Skeletal muscle tissue (tissue), 4 donors: ENCODE results near the gene ADAMTS17. TPM values are rescaled to one million over a fixed set of nuclear protein-coding genes. Genes with fewer than 3 reads are reported as not detected.

Experiments used
- H3K27ac ChIP-seq: one replicate; pipeline ENCODE4 v1.7.0; 2013; ENCODE audit warnings: mild to moderate bottlenecking, low read depth, low read length, inconsistent platforms
- H3K27me3 ChIP-seq, 3 donors: one replicate each; pipeline ENCODE4 v1.7.0; 2013; ENCODE audit warnings: low read length in 3 of 3; ENCODE audit not compliant: control insufficient read depth in 3 of 3, insufficient read depth in 3 of 3
- H3K36me3 ChIP-seq, 3 donors: one replicate each; pipeline ENCODE4 v1.7.0; 2013; ENCODE audit warnings: low read length in 3 of 3; ENCODE audit not compliant: control insufficient read depth in 3 of 3, insufficient read depth in 3 of 3
- H3K4me1 ChIP-seq, 3 donors: one replicate each; pipeline ENCODE4 v1.7.0; 2013; ENCODE audit warnings: low read length in 3 of 3, mild to moderate bottlenecking in 3 of 3; ENCODE audit not compliant: control insufficient read depth in 3 of 3, insufficient read depth in 3 of 3
- H3K4me3 ChIP-seq, 3 donors: one replicate each; pipeline ENCODE4 v1.7.0; 2013; ENCODE audit warnings: low read length in 3 of 3
- H3K9ac ChIP-seq, 3 donors: one replicate each; pipeline ENCODE4 v1.7.0; 2013; ENCODE audit warnings: low read length in 3 of 3, mild to moderate bottlenecking in 3 of 3, moderate library complexity in 2 of 3, low read depth in 1 of 3
- H3K9me3 ChIP-seq, 3 donors: one replicate each; pipeline ENCODE4 v1.7.0; 2013; ENCODE audit warnings: low read length in 3 of 3; ENCODE audit not compliant: control insufficient read depth in 3 of 3
- total RNA-seq: library from RNA; depleted of rRNA; stranded (reverse); fragments of >200 nt; gene quantifications from one replicate; pipeline ENCODE4 v1.2.3, GENCODE V29; 2014
- donor health status: Osteomylitis.

ADAMTS17 gene
- total RNA-seq, 1 donor from 2014 or later = 5.7 TPM

DNA sequence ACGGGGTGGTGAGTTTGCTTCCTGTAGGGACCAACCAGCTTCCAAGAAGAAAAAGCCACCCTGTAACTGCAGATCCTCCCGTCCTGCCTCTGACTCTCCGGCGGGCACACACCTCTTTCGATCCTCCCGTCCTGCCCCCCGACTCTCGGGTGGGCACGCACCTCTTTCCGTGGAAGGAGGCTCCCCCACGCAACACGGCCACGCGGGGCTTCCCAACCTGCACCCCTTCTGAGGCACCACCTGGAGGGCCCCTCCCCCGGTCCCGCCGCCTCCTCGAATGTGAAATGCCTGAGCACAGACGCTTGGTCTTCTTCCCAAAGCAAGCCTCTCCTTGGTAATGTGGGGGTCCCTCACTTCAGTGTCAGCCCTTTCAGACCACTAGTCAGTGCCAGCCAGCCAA, 7.3 kb downstream of the ADAMTS17 start:
- Histone ChIP-seq H3K27ac (no peak overlapping the region), H3K9me3 (no peaks in the 10 kb centered on the region), H3K4me3 (no peak overlapping the region), H3K4me1 (peaks cover 3 to 12% (median 4%) of the 10 kb centered on the region in 3 donors), H3K36me3 (peaks cover 0 to 12% (median 2%) of the 10 kb centered on the region in 3 donors), H3K27me3 (no peaks in the 10 kb centered on the region), H3K9ac (no peak overlapping the region)

DNA sequence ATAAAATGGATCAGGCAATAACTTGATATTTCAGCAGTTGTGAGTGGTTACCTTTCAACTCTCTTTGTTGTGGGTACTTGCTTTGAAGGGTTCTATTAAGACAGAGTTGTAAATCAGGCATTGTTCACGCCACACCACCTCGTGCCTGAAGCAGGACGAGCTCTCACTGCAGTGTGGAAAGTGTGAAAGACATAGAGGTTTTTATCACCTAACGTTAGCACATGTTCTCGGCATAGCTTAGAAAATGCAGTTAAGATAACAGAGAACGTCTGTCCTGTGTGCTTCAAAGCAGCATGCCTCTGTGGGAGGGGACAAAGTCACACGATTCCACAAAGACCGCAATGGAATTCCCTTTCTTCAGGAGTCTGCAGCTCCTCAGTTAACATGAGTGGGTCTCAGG, 7.8 kb downstream of the ADAMTS17 start:
- peaks cover 0 to 14% (median 2%) of the 10 kb centered on the region in 3 donors for H3K36me3 ChIP-seq
- H3K9me3 ChIP-seq = no peaks in the 10 kb centered on the region
- no peak overlapping the region for H3K4me3 ChIP-seq
- peaks cover 3 to 10% (median 4%) of the 10 kb centered on the region in 3 donors for H3K4me1 ChIP-seq
- no peaks in the 10 kb centered on the region for H3K27me3 ChIP-seq
- H3K27ac ChIP-seq = no peak overlapping the region
- H3K9ac ChIP-seq = no peak overlapping the region

DNA sequence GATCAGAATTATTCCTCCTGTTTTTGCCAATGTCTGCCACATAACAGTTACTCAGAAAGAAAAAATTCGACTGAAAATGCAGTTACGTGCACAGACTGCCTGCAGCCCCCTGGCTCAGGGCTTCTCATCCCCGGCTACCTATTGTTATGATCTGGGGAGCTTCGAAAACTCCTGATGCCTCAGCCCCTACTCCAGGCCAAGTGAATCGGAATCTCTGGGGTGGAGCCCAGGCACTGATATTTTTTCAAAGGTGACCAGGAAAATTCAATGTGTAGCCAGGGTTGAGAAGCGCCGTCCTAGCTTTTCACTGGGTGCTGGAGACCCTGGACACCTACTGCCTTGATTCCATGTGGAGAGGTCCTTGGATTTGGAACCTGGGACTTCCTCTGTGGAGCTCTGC, 8.5 kb downstream of the ADAMTS17 start:
- Histone ChIP-seq H3K4me1 (peaks cover 0 to 2% (median 0%) of the 10 kb centered on the region in 3 donors), H3K36me3 (peaks cover 0 to 22% (median 5%) of the 10 kb centered on the region in 3 donors), H3K9me3 (no peaks in the 10 kb centered on the region), H3K27ac (no peak overlapping the region), H3K9ac (no peak overlapping the region), H3K27me3 (no peaks in the 10 kb centered on the region), H3K4me3 (no peak overlapping the region)

DNA sequence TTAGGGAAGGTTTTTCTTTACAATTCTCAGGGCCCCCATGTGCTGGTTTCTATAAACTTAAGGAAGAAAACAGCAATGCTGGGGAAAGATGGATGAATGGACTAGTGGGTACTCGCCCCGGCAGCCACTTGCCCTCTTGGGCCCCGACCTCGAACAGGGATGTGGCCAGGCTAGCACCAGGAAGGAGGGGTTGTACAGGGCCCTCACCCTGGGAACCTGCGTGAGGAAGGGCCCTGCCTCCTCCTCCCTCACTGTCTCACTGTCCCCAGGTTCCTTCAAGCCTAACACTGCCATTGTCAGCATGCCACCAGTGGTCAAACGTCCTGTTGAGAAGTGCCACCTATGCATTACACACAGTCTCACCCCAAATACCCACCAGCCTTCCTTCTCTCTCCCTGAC, 9.1 kb downstream of the ADAMTS17 start:
- Histone ChIP-seq H3K4me1 (no peaks in the 10 kb centered on the region), H3K36me3 (peaks cover 0 to 24% (median 5%) of the 10 kb centered on the region in 3 donors), H3K9ac (no peak overlapping the region), H3K9me3 (no peaks in the 10 kb centered on the region), H3K27me3 (no peaks in the 10 kb centered on the region), H3K27ac (no peak overlapping the region), H3K4me3 (no peak overlapping the region)

DNA sequence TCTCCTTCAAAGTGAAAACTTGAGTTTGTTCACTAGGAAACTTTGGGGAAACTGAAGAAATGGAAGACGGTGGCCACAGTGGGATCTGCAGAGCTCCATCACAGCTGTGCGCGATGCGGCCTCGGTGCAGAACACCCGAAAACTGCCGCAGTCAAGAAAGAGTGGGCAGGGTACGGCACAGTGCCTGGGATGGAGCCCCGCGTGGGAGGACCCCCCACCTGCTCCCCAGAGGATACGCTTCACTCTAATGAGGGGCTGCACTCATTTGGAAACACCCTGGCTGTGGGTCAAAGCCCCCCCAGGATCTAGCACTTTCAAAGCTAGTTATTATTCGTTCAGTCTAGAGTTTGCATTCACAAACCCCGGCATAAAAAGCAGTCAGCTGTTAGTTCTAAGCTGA, 9.5 kb downstream of the ADAMTS17 start:
- Histone ChIP-seq H3K9me3 (no peaks in the 10 kb centered on the region), H3K27ac (no peak overlapping the region), H3K36me3 (peaks cover 0 to 23% (median 4%) of the 10 kb centered on the region in 3 donors), H3K4me1 (no peaks in the 10 kb centered on the region), H3K27me3 (no peaks in the 10 kb centered on the region), H3K4me3 (no peak overlapping the region), H3K9ac (no peak overlapping the region)

DNA sequence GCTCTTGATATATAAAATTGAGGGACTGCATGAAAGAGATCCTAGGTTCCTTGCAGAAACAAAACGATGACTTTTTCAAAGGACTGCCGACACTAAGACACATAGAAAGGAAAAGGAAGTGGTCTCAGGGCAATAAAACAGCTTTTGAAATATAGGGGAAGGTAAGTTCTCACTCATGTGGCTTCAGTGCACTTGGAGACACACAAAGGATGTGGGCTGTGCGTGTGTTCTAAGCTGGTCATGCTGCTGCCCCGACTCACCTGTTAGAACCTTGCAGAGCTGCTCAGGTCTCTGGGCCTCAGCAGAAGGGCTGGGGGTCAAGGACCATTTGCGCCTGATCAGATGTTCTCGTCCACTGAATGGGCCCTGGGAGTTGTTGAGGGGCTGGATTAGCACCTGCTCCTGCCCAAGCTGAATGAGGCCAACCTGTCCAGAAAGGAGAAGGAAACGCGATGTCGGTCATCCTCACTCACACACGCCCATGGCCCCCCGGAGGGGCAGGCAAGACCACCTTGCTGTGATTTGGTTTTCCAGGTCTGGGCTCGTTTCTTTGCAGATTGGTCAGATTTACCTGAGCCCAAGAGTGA, 11.1 kb downstream of the ADAMTS17 start:
- H3K27ac ChIP-seq = no peak overlapping the region
- no peak overlapping the region for H3K9ac ChIP-seq
- no peaks in the 10 kb centered on the region for H3K4me1 ChIP-seq
- no peaks in the 10 kb centered on the region for H3K27me3 ChIP-seq
- H3K36me3 ChIP-seq = peaks cover 0 to 30% (median 5%) of the 10 kb centered on the region in 3 donors
- no peak overlapping the region for H3K4me3 ChIP-seq
- no peaks in the 10 kb centered on the region for H3K9me3 ChIP-seq

DNA sequence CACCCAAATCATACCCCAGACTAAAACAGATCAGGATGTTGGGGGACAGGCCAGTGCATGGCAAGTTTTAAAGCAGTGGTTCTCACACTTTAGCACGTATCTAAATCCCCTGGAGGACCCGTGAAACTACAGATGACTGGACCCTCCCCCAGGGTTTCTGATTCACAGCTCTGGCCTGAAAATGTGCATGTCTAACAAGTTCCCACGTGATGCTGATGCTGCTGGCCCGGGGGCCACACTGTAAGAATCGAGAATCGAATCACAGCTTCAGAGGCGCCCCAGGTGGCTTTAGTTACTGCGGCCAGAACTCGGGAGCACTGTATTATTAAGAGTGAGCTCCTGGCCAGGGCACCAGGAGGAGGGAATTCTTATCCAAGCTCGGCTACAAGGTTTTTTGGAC, 11.6 kb downstream of the ADAMTS17 start:
- H3K36me3 ChIP-seq = peaks cover 0 to 34% (median 5%) of the 10 kb centered on the region in 3 donors
- no peaks in the 10 kb centered on the region for H3K9me3 ChIP-seq
- no peak overlapping the region for H3K27ac ChIP-seq

DNA sequence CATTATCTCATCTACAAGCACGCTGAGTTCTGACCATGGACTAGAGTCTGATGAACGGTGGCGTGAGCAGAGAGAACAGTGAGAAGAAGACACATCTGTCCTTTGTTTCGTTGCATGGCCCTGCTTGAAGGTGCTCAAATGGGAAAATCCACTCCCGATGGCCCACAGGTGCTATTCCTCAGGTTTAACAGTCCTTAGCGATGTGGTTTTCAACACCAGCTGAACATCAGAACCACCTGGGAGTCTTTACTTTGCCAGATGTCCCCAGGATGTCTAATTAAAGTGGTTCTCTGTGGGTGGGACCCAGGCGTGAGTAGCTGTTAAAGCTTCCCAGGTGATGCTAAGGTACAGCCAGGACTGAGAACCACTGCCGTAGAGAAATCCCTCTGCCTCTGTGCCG, 13.0 kb downstream of the ADAMTS17 start:
- Histone ChIP-seq H3K27me3 (no peaks in the 10 kb centered on the region), H3K27ac (no peak overlapping the region), H3K9ac (no peak overlapping the region), H3K9me3 (no peaks in the 10 kb centered on the region), H3K36me3 (peaks cover 0 to 38% (median 5%) of the 10 kb centered on the region in 3 donors), H3K4me1 (no peaks in the 10 kb centered on the region), H3K4me3 (no peak overlapping the region)

More for the DNA sequence above, 11.6 kb downstream of the ADAMTS17 start:
- H3K4me1 ChIP-seq = no peaks in the 10 kb centered on the region
- H3K27me3 ChIP-seq = no peaks in the 10 kb centered on the region
- no peak overlapping the region for H3K4me3 ChIP-seq
- H3K9ac ChIP-seq = no peak overlapping the region

DNA sequence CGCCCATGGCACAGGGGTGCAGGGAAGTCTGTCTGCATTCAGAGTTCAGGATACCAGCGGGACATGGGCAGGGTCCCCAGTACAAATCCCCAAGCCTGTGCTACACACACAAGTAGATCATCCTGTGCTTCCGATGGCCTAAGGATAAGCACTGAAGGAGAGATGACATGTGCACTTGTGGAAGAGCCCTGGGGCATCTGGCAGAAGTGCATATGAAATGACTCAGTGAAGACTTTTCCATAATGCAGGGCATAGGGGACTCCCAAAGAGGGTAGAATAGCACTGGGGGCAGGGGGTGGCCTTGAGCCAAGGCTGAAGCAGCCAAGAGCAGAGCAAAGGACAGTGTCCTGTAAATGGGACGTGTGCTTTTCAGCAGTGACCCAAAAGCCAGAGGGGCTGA, 22.9 kb downstream of the ADAMTS17 start:
- no peak overlapping the region for H3K4me3 ChIP-seq

DNA sequence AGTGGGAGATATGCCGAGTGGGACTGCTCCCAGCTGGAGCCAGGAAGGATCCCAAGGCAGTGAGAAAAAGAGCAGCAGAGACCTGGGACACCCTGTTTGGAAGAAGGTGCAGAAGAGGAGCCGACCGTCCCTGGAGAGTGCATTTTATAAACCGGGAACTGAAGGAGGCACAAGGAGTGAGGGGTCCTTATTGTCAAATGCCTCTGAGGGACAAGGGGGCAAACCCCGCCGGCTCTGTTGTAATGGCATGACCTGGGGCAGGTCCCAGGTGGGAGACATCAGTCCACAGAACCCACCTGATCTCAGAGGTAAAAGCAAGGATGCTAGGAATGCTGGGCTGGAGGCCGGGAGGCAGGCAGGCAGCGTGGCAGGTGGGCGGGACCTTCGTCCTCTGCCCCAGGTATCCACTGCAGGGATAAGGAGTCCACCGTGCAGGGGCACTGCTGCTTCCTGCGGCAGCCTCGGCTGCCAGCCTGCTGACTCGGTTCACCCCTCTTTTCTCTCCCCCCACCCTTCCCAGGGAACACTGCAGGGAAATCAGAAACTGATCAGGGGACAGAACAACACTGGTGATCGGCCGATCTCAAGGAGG, 26.9 kb downstream of the ADAMTS17 start:
- H3K4me3 ChIP-seq = no peak overlapping the region
- H3K36me3 ChIP-seq = peaks cover 0 to 39% (median 5%) of the 10 kb centered on the region in 3 donors
- peaks cover 0 to 3% (median 0%) of the 10 kb centered on the region in 3 donors for H3K9me3 ChIP-seq
- peaks cover 6 to 8% (median 7%) of the 10 kb centered on the region in 3 donors for H3K4me1 ChIP-seq
- H3K27me3 ChIP-seq = peaks cover 0 to 4% (median 0%) of the 10 kb centered on the region in 3 donors
- H3K9ac ChIP-seq = no peak overlapping the region
- H3K27ac ChIP-seq = no peak overlapping the region

More for the DNA sequence above, 22.9 kb downstream of the ADAMTS17 start:
- Histone ChIP-seq H3K27me3 (no peaks in the 10 kb centered on the region), H3K9me3 (peaks cover 0 to 3% (median 0%) of the 10 kb centered on the region in 3 donors), H3K36me3 (peaks cover 0 to 30% (median 5%) of the 10 kb centered on the region in 3 donors), H3K4me1 (no peaks in the 10 kb centered on the region), H3K9ac (no peak overlapping the region), H3K27ac (no peak overlapping the region)
